Measurements from ENCODE around the gene POLE4.

- no peak for TF ChIP-seq CTCF (IDR thresholded peaks at IDR 0.05)
- no peak for TF ChIP-seq EP300 (IDR thresholded peaks at IDR 0.05; ENCODE audit: low read depth)
- no peak for TF ChIP-seq POLR2A (IDR thresholded peaks at IDR 0.05)
Measured at GRCh38 chr2:74942263-74942662, 16.2 kb upstream of the POLE4 start.

All from transverse colon (tissue), 3 donors.